Adrenal gland (tissue), 5 donors: ENCODE measurements around the gene CCDC116.

Experiments used
- CTCF ChIP-seq, 6 experiments: fragments of 450-650 bp in 4 of 6; fragments of 200-600 bp in 2 of 6; sonication (generic) in 1 of 6; IDR thresholded peaks; 1 replicate in 5 of 6; 2 replicates in 1 of 6; pipeline versions ENCODE4 v1.5.1 to v1.8.0; 2016 to 2021; ENCODE audit warnings: antibody characterized with exemption in 6 of 6, mild to moderate bottlenecking in 2 of 6, moderate library complexity in 1 of 6
- POLR2A ChIP-seq, 2 donors: fragments of 450-650 bp; IDR thresholded peaks; one replicate each; pipeline ENCODE4 v1.6.1; 2017; ENCODE audit warnings: antibody characterized with exemption in 2 of 2, mild to moderate bottlenecking in 2 of 2, moderate library complexity in 1 of 2
- donor health status: DM: no; HTN: no; CAD: no.

GRCh38 chr22:21641417-21641788, 8.8 kb downstream of the CCDC116 start:
- peak; percentile 11 to 48 (median 38) for TF ChIP-seq CTCF (IDR thresholded peaks at IDR 0.05)
- no peak for TF ChIP-seq POLR2A (IDR thresholded peaks at IDR 0.05)
